Measurements from ENCODE around the gene LRCH1. TPM values are rescaled to one million over a fixed set of nuclear protein-coding genes. Genes with fewer than 3 reads are reported as not detected.

LRCH1 gene
- total RNA-seq, 4 donors from 2014 or later: 54.3 to 72.2 (median 57.4) TPM

- no peak for ATAC-seq
These were observed 53.0 kb downstream of the LRCH1 start for GRCh38 chr13:46605825-46606554.

GRCh38 chr13:46606970-46607369 lies 54.0 kb downstream of the LRCH1 start:
- peak overlapping the region; percentile 34 to 72 (median 66) for H3K27ac ChIP-seq
- no peak overlapping the region for H3K4me3 ChIP-seq
- H3K27me3 ChIP-seq: no peaks in the 10 kb centered on the region
- 29 to 54% methylated on average over 1 to 3 of the region's 3 CpGs for WGBS, 2 donors (ENCODE audit: low coverage in 1 of 2)
- no peaks in the 10 kb centered on the region for H3K36me3 ChIP-seq
- no peaks in the 10 kb centered on the region for H3K9me3 ChIP-seq
- TF ChIP-seq POLR2A (IDR thresholded peaks at IDR 0.05) (no peak), EP300 (IDR thresholded peaks at IDR 0.05) (no peak), POLR2AphosphoS5 (IDR thresholded peaks at IDR 0.05) (no peak), CTCF (IDR thresholded peaks at IDR 0.05) (no peak)
- H3K4me1 ChIP-seq: peaks cover 34 to 83% (median 45%) of the 10 kb centered on the region in 3 donors
- ATAC-seq: no peak

More at GRCh38 chr13:46605825-46606554, 53.0 kb downstream of the LRCH1 start:
- Histone ChIP-seq H3K4me3 (no peak overlapping the region), H3K27me3 (no peaks in the 10 kb centered on the region), H3K27ac (peak overlapping the region; percentile 61 to 72 (median 66)), H3K4me1 (peaks cover 41 to 93% (median 47%) of the 10 kb centered on the region in 3 donors), H3K9me3 (no peaks in the 10 kb centered on the region), H3K36me3 (no peaks in the 10 kb centered on the region)
- TF ChIP-seq POLR2A (IDR thresholded peaks at IDR 0.05): no peak
- TF ChIP-seq POLR2AphosphoS5 (IDR thresholded peaks at IDR 0.05): no peak
- TF ChIP-seq EP300 (IDR thresholded peaks at IDR 0.05): no peak
- TF ChIP-seq CTCF (IDR thresholded peaks at IDR 0.05): no peak
- 68 to 84% methylated on average over 3 of the region's 3 CpGs for WGBS, 2 donors (ENCODE audit: low coverage in 1 of 2)

GRCh38 chr13:46607768-46608564 lies 55.0 kb downstream of the LRCH1 start:
- Histone ChIP-seq H3K4me3 (no peak overlapping the region), H3K27ac (peak overlapping the region; percentile 43 to 72 (median 64)), H3K4me1 (peaks cover 28 to 75% (median 43%) of the 10 kb centered on the region in 3 donors), H3K9me3 (no peaks in the 10 kb centered on the region), H3K27me3 (no peaks in the 10 kb centered on the region), H3K36me3 (no peaks in the 10 kb centered on the region)
- 53 to 57% methylated on average over 4 to 7 of the region's 9 CpGs for WGBS, 2 donors (ENCODE audit: low coverage in 1 of 2)
- TF ChIP-seq POLR2AphosphoS5 (IDR thresholded peaks at IDR 0.05): no peak
- no peak for ATAC-seq

GRCh38 chr13:46609052-46609451 lies 56.1 kb downstream of the LRCH1 start:
- Histone ChIP-seq H3K4me3 (no peak overlapping the region), H3K4me1 (peaks cover 24 to 75% (median 33%) of the 10 kb centered on the region in 3 donors), H3K27me3 (no peaks in the 10 kb centered on the region), H3K27ac (peak overlapping the region in 2 of 4 donors; percentile 70 to 72), H3K9me3 (no peaks in the 10 kb centered on the region), H3K36me3 (no peaks in the 10 kb centered on the region)
- ATAC-seq: no peak
- TF ChIP-seq POLR2A (IDR thresholded peaks at IDR 0.05) (no peak), EP300 (IDR thresholded peaks at IDR 0.05) (no peak), POLR2AphosphoS5 (IDR thresholded peaks at IDR 0.05) (no peak), CTCF (IDR thresholded peaks at IDR 0.05) (no peak)
- 53 to 60% methylated on average over 4 of the region's 4 CpGs for WGBS, 2 donors (ENCODE audit: low coverage in 1 of 2)

GRCh38 chr13:46609726-46610125 lies 56.8 kb downstream of the LRCH1 start:
- no peak for ATAC-seq
- Histone ChIP-seq H3K27me3 (no peaks in the 10 kb centered on the region), H3K36me3 (no peaks in the 10 kb centered on the region), H3K9me3 (no peaks in the 10 kb centered on the region), H3K27ac (peak overlapping the region in 2 of 4 donors; percentile 70 to 72), H3K4me1 (peaks cover 20 to 75% (median 26%) of the 10 kb centered on the region in 3 donors), H3K4me3 (no peak overlapping the region)
- TF ChIP-seq CTCF (IDR thresholded peaks at IDR 0.05) (no peak), EP300 (IDR thresholded peaks at IDR 0.05) (no peak), POLR2A (IDR thresholded peaks at IDR 0.05) (no peak), POLR2AphosphoS5 (IDR thresholded peaks at IDR 0.05) (no peak)
- 85 to 89% methylated on average over 6 of the region's 6 CpGs for WGBS, 2 donors (ENCODE audit: low coverage in 1 of 2)
